ENCODE results near the gene SPPL2C.

- TF ChIP-seq CTCF (IDR thresholded peaks at IDR 0.05) (no peak), POLR2A (IDR thresholded peaks at IDR 0.05) (no peak)
Observed at GRCh38 chr17:45886852-45887251, 42.2 kb downstream of the SPPL2C start.

Measured in Peyer's patch (tissue), 4 donors.